AG10803 (cell line): ENCODE measurements around the gene LYSMD1.

Experiments
- DNase-seq: peaks from one replicate; pipeline ENCODE4 v3.0.0; 2010; ENCODE audit warnings: low read depth
- H3K4me3 ChIP-seq: 2 replicates; pipeline ENCODE4 v1.5.1; 2011; ENCODE audit warnings: mild to moderate bottlenecking, low read length, control low read depth
- TF ChIP-seq, protein P1 (sequence below): conservative IDR thresholded peaks from 2 replicates; pipeline ENCODE4 v1.5.1; 2011; ENCODE audit warnings: mild to moderate bottlenecking, low read length, control low read depth, inconsistent platforms

Gene LYSMD1

DNA sequence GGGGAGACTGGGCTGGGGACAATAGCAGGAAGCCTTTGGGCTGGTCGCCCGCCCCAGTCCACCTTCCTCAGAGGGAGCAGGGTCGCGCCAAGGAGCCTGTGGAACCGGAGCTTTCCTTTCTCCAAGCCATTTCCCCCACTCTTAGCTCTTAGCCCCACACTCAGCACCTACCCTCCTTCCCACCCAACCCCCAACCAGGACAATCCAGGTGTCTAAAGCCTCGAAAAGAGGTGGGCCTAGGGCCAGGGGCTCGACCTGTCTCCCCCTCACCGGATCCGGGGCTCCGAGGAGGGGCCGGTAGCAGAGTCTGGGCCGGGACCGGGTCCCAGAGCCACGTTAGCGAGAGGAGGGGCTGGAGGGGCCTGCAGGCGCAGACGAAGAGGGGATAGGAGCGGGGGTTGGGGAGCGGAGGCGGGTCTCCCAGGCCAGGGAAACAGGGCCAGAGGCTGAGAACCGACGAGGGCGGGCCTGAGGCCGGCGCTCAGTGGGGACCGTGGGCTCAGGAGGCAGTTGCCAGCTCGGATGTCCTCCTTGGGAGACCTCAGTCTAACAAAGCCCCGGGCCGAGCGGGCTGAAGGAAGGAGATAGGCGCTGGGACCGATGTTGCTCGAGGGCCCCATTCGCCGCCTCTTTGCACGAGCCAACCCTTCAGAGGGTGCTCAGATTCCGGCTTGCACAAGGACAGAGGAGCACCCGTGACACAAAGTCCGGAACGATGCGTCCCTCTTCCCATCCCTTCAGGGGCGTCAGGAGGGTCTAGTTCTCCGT lies 20.2 kb downstream of the LYSMD1 start:
- DNase-seq, result no peak
- H3K4me3 ChIP-seq, result peak overlapping the region; percentile 79

DNA sequence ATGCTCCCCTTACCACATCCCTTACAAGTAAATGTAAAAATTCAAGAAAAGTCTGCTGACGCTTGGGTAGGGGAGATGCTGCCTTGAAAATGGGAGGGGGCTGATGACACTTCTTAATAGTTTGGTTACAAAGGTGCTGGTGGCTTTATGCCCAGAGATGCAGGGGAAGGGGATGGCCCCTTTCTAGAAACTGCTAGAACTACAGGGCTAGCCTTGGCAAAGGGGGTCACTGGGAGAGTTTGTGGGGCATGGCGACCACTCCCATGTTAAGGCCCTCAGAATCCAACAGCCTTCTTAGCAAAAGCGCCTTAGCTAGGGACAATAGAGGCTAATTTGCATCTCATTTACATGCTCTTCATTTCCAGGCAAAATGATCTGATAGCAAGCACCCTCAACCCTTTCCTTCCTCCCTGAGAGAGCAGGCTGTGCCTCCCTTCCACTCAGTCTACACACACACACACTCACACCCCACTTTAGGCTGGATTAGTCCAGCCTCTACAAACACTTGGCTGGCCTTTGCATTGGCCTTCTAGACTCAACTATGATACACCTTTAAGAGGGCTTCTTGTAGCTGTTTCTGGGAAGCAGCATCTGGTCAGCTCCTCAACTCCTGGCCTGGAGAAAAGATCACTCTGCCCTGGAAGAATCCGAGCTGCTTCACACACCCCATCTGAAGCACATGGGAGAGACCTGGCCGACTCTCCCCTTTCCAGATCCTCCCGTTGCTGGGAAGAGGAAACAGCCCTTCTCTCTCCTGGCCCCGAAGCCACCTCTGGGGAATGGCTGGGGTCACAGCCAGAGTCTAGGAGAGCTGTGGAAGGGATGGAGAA lies 21.0 kb downstream of the LYSMD1 start:
- no peak for DNase-seq
- H3K4me3 ChIP-seq, result peak overlapping the region; percentile 79
- TF ChIP-seq, protein P1, sequence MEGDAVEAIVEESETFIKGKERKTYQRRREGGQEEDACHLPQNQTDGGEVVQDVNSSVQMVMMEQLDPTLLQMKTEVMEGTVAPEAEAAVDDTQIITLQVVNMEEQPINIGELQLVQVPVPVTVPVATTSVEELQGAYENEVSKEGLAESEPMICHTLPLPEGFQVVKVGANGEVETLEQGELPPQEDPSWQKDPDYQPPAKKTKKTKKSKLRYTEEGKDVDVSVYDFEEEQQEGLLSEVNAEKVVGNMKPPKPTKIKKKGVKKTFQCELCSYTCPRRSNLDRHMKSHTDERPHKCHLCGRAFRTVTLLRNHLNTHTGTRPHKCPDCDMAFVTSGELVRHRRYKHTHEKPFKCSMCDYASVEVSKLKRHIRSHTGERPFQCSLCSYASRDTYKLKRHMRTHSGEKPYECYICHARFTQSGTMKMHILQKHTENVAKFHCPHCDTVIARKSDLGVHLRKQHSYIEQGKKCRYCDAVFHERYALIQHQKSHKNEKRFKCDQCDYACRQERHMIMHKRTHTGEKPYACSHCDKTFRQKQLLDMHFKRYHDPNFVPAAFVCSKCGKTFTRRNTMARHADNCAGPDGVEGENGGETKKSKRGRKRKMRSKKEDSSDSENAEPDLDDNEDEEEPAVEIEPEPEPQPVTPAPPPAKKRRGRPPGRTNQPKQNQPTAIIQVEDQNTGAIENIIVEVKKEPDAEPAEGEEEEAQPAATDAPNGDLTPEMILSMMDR, result no peak

More for the DNA sequence above, 20.2 kb downstream of the LYSMD1 start:
- TF ChIP-seq, protein P1, result no peak

DNA sequence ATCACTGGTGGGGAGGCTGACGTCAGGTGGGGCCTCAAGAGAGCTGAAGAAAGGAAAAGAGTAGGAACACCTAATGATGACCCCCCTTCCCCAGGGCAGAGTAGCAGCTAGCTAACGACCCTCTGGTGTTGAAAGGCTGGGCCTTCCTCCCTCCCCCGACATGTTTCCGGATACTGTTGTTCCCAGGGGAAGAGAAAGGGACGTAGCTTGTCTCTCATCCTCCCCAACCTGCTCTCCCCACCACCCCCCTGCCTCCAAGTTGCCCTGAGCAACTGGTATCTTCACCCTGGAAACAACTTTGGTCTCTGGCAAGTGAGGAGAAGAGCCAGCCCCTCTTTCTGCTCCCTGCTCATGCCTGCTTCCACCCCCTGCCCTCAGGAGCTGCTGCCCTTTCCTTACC lies 21.7 kb downstream of the LYSMD1 start:
- DNase-seq, result no peak
- TF ChIP-seq, protein P1, result no peak
- no peak overlapping the region for H3K4me3 ChIP-seq

- TF ChIP-seq, protein P1, result no peak
- no peak overlapping the region for H3K4me3 ChIP-seq
- DNase-seq, result no peak
Measured at GRCh38 chr1:151143057-151143435, 22.7 kb downstream of the LYSMD1 start.

DNA sequence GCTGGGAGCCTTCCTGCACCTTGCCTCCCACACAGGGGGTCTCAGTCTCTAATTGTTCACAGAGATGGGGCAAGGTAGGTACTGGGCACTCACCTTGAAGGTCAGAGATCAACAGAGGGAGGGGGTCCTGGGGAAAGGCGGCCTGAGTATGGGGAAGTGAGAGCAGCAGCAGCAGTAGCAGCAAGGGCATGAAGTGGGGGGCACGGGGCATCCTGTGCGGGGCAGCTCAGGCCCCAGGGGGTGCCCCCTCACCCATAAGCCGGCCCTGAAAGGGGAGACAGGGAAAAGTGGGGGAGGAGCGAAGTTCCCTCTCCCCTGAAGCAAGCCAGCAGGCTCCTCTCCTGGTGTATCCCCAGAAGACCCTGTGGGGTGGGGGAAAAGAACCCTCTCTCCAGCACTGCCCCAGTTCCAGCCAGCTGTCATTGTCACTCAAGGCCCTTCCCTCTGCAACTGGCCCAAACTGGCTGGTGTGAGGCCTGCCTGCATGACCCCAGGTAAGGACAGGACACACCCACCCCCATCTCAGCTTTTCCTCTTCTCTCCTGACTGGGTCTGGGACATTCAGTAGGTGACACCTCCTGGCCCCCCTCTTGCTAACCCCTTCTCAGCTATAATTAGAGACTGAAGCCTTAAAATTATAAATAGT lies 23.2 kb downstream of the LYSMD1 start:
- no peak for DNase-seq
- TF ChIP-seq, protein P1, result no peak
- no peak overlapping the region for H3K4me3 ChIP-seq

DNA sequence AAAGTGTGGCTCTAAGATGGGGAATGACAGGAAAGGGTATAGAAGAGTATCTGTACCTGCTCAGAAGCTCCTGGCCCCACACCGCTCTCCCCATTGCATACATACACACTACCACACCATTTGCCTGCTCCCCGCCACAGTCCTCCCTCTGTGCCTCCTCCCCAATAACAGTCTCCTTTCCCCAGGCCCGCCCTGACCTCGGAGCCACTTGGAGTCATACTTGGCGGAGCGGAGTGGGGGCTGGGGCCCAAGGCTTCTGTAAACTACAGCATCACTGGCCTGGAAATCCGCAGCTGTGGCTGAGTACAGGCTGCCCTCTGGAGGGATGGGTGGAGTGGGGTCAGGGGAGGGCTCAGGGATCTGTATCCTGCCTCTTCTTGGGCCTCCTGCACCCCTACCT lies 27.9 kb downstream of the LYSMD1 start:
- TF ChIP-seq, protein P1, result no peak
- no peak for DNase-seq
- no peak overlapping the region for H3K4me3 ChIP-seq
